Hepatocyte (in vitro differentiated cells): ENCODE measurements around the gene SIN3B. TPM values are rescaled to one million over a fixed set of nuclear protein-coding genes. Genes with fewer than 3 reads are reported as not detected.

Source experiments
- DNase-seq: peaks from one replicate; pipeline ENCODE4 v3.0.0-alpha.2; 2016; ENCODE audit warnings: low spot score
- H2AFZ ChIP-seq: fragments of 200-600 bp; sonication (generic); 2 replicates; pipeline ENCODE4 v1.6.0; 2016; ENCODE audit warnings: antibody characterized with exemption, mild to moderate bottlenecking
- H3K27ac ChIP-seq: fragments of 200-600 bp; sonication (generic); 2 replicates; pipeline ENCODE4 v1.5.1; 2016; ENCODE audit warnings: mild to moderate bottlenecking
- H3K27me3 ChIP-seq: fragments of 200-600 bp; sonication (generic); 2 replicates; pipeline ENCODE4 v1.6.1; 2016
- H3K36me3 ChIP-seq: fragments of 200-600 bp; sonication (generic); replicated peaks from 2 replicates; pipeline ENCODE4 v1.5.1; 2016; ENCODE audit warnings: low read depth; ENCODE audit not compliant: insufficient read depth
- H3K4me1 ChIP-seq: fragments of 200-600 bp; sonication (generic); 2 replicates; pipeline ENCODE4 v1.5.1; 2016; ENCODE audit warnings: mild to moderate bottlenecking, moderate library complexity; ENCODE audit not compliant: insufficient read depth
- H3K4me2 ChIP-seq: fragments of 200-600 bp; sonication (generic); 2 replicates; pipeline ENCODE4 v1.6.0; 2016
- H3K4me3 ChIP-seq: fragments of 200-600 bp; sonication (generic); 2 replicates; pipeline ENCODE4 v1.5.1; 2016; ENCODE audit warnings: mild to moderate bottlenecking
- H3K79me2 ChIP-seq: fragments of 200-600 bp; sonication (generic); 2 replicates; pipeline ENCODE4 v1.6.0; 2017; ENCODE audit warnings: mild to moderate bottlenecking
- H3K9me2 ChIP-seq: fragments of 200-600 bp; sonication (generic); replicated peaks from 2 replicates; pipeline ENCODE4 v1.6.0; 2017; ENCODE audit warnings: mild to moderate bottlenecking; ENCODE audit not compliant: insufficient read depth
- H3K9me3 ChIP-seq: fragments of 200-600 bp; sonication (generic); 2 replicates; pipeline ENCODE4 v1.5.1; 2016; ENCODE audit warnings: low read depth, mild to moderate bottlenecking
- H4K20me1 ChIP-seq: fragments of 200-600 bp; sonication (generic); 2 replicates; pipeline ENCODE4 v1.6.0; 2016; ENCODE audit warnings: mild to moderate bottlenecking; ENCODE audit not compliant: insufficient read depth, poor library complexity, severe bottlenecking
- CTCF ChIP-seq: fragments of 200-600 bp; sonication (generic); IDR thresholded peaks from 2 replicates; pipeline ENCODE4 v1.5.1; 2016; ENCODE audit warnings: antibody characterized with exemption, mild to moderate bottlenecking; ENCODE audit not compliant: poor library complexity
- EZH2 ChIP-seq: fragments of 200-600 bp; sonication (generic); IDR thresholded peaks from 2 replicates; pipeline ENCODE4 v1.6.1; 2016; ENCODE audit warnings: antibody characterized with exemption, mild to moderate bottlenecking, borderline replicate concordance
- EZH2phosphoT487 ChIP-seq: fragments of 200-600 bp; sonication (generic); IDR thresholded peaks from one replicate; pipeline ENCODE4 v1.6.1; 2018; ENCODE audit warnings: antibody characterized with exemption, mild to moderate bottlenecking, low read depth, moderate library complexity; ENCODE audit not compliant: unreplicated experiment, severe bottlenecking
- WGBS: methylation state at CpG from one replicate; pipeline ENCODE4 v1.1.6; 2016; ENCODE audit warnings: low lambda C conversion rate; ENCODE audit errors: missing lambda C conversion rate; 5-methylcytosine and 5-hydroxymethylcytosine counted together
- polyA plus RNA-seq: library from polyadenylated mRNA; unstranded; fragments of >200 nt; fragmentation: Nextera tagmentation; extraction: Ambion mirVana; gene quantifications from 2 replicates; pipeline ENCODE4 v1.2.1, GENCODE V29; 2016
- total RNA-seq: library from RNA; depleted of rRNA; stranded (reverse); fragments of >200 nt; gene quantifications from 2 replicates; pipeline ENCODE4 v1.2.3, GENCODE V29; 2014

The SIN3B gene
- total and polyA plus RNA-seq, 2 experiments from 2014 or later = 17.0 to 21.9 TPM

DNA sequence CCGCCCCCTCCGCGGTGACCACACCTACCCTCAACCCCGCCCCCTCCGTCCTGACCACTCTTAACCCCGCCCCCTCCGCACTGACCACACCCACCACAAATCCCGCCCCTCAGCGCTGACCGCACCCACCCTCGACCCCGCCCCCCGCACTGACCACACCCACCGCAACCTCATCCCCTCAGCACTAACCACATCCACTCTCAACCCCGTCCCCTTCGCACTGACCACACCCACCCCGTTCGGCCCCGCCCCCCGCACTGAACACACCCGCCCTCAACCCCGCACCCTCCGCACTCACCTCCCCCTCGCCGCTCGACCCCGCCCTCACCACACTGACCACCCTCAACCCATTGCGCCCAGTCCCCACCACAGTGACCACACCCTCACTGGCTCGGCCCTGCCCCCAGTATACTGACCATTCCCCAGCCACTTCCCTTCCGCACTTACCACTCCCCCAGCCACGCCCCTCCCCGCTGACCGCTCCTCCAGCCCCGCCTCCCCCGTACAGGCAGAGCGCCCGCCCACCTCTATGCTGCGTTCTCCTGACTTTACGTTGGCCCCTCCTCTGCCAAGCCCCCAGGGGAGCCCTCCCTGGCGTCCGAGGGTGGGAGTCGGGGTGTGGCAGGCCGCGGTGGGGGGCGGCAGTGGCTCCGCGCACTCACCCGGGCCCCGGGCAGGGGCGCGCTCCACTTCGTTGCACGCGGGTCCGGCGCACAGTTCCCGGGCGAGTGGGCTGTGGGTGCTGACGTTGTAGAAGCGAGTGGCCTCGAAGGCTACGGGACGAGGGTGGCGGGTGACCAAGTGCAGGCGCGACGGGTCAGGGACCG, 68.0 kb downstream of the SIN3B start:
- Histone ChIP-seq H3K4me3 (peak overlapping the region; percentile 60), H3K36me3 (no peaks in the 10 kb centered on the region), H3K4me1 (peaks cover 3% of the 10 kb centered on the region), H4K20me1 (no peaks in the 10 kb centered on the region), H3K27ac (peak overlapping the region; percentile 70), H3K79me2 (no peaks in the 10 kb centered on the region), H3K9me3 (no peaks in the 10 kb centered on the region), H2AFZ (peak overlapping the region; percentile 95), H3K4me2 (peak overlapping the region; percentile 99), H3K9me2 (no peaks in the 10 kb centered on the region), H3K27me3 (no peaks in the 10 kb centered on the region)
- peak; percentile 96 for DNase-seq
- 2% methylated on average over 25 of the region's 68 CpGs for WGBS
- no peak for TF ChIP-seq CTCF
- no peak for TF ChIP-seq EZH2
- no peak for TF ChIP-seq EZH2phosphoT487

DNA sequence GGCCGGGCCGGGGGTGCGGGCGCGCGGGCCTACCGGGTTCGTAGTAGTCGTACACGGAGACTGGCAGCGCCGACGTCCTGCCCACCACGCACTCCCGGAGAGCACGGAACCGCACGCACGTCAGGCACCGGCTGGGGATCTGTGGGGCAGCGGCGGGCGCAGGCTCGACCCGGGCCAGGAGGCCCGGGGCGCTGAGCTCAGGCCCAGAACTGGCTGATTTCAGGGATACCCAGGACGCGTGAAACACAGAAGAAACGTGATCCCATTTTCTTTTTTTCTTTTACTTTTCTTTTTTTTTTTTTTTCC, 68.6 kb downstream of the SIN3B start:
- Histone ChIP-seq H3K27me3 (no peaks in the 10 kb centered on the region), H3K79me2 (no peaks in the 10 kb centered on the region), H4K20me1 (no peaks in the 10 kb centered on the region), H3K4me1 (peaks cover 3% of the 10 kb centered on the region), H3K27ac (peak overlapping the region; percentile 70), H3K4me3 (peak overlapping the region; percentile 60), H3K9me2 (no peaks in the 10 kb centered on the region), H3K4me2 (peak overlapping the region; percentile 98), H2AFZ (peak overlapping the region; percentile 95), H3K36me3 (no peaks in the 10 kb centered on the region), H3K9me3 (no peaks in the 10 kb centered on the region)
- no peak for DNase-seq
- WGBS = 14% methylated on average over 20 of the region's 30 CpGs
- TF ChIP-seq EZH2 = no peak
- no peak for TF ChIP-seq EZH2phosphoT487
- TF ChIP-seq CTCF = no peak

- 91% methylated on average over 12 of the region's 12 CpGs for WGBS
- TF ChIP-seq EZH2 (no peak), CTCF (no peak), EZH2phosphoT487 (no peak)
- no peaks in the 10 kb centered on the region for H3K36me3 ChIP-seq
- H3K9me2 ChIP-seq = no peaks in the 10 kb centered on the region
- no peaks in the 10 kb centered on the region for H3K27me3 ChIP-seq
- no peak for DNase-seq
- H3K4me3 ChIP-seq = no peak overlapping the region
- peaks cover 3% of the 10 kb centered on the region for H3K4me1 ChIP-seq
- H3K79me2 ChIP-seq = no peaks in the 10 kb centered on the region
- peak overlapping the region; percentile 98 for H3K4me2 ChIP-seq
- H3K27ac ChIP-seq = no peak overlapping the region
- no peaks in the 10 kb centered on the region for H3K9me3 ChIP-seq
- H4K20me1 ChIP-seq = no peaks in the 10 kb centered on the region
- no peak overlapping the region for H2AFZ ChIP-seq
Measured at GRCh38 chr19:16898361-16899015, 69.3 kb downstream of the SIN3B start.
